ENCODE results near the gene MYBPC1.
A peak's percentile ranks its signal among the peaks of the same experiment; 100 is the strongest.

The MYBPC1 gene

GRCh38 chr12:101697930-101698799, 103.4 kb downstream of the MYBPC1 start:
- Histone ChIP-seq H3K27me3 (ENCODE audit: control insufficient read depth, insufficient read depth, low read length) (peaks cover 29% of the 10 kb centered on the region), H3K4me3 (ENCODE audit: low read length) (peak overlapping the region; percentile 91), H3K9me3 (ENCODE audit: control insufficient read depth, low read depth, low read length) (no peaks in the 10 kb centered on the region), H3K36me3 (ENCODE audit: control insufficient read depth, low read depth, low read length) (no peaks in the 10 kb centered on the region), H3K9ac (ENCODE audit: low read length) (peak overlapping the region; percentile 57), H3K27ac (ENCODE audit: low read length) (no peak overlapping the region), H3K4me1 (ENCODE audit: control insufficient read depth, low read depth, low read length) (no peaks in the 10 kb centered on the region)

GRCh38 chr12:101698800-101699347, 104.1 kb downstream of the MYBPC1 start:
- no peaks in the 10 kb centered on the region for H3K4me1 ChIP-seq (ENCODE audit: control insufficient read depth, low read depth, low read length)
- peak overlapping the region; percentile 57 for H3K9ac ChIP-seq (ENCODE audit: low read length)
- no peak overlapping the region for H3K27ac ChIP-seq (ENCODE audit: low read length)
- H3K36me3 ChIP-seq (ENCODE audit: control insufficient read depth, low read depth, low read length) = no peaks in the 10 kb centered on the region
- peak overlapping the region; percentile 91 for H3K4me3 ChIP-seq (ENCODE audit: low read length)
- peaks cover 29% of the 10 kb centered on the region for H3K27me3 ChIP-seq (ENCODE audit: control insufficient read depth, insufficient read depth, low read length)
- H3K9me3 ChIP-seq (ENCODE audit: control insufficient read depth, low read depth, low read length) = no peaks in the 10 kb centered on the region

- Histone ChIP-seq H3K27me3 (ENCODE audit: control insufficient read depth, insufficient read depth, low read length) (peaks cover 27% of the 10 kb centered on the region), H3K4me1 (ENCODE audit: control insufficient read depth, low read depth, low read length) (no peaks in the 10 kb centered on the region), H3K9ac (ENCODE audit: low read length) (no peak overlapping the region), H3K27ac (ENCODE audit: low read length) (no peak overlapping the region), H3K4me3 (ENCODE audit: low read length) (no peak overlapping the region), H3K9me3 (ENCODE audit: control insufficient read depth, low read depth, low read length) (no peaks in the 10 kb centered on the region), H3K36me3 (ENCODE audit: control insufficient read depth, low read depth, low read length) (no peaks in the 10 kb centered on the region)
Measured at GRCh38 chr12:101700299-101700820, 105.6 kb downstream of the MYBPC1 start.

GRCh38 chr12:101703487-101703886, 108.7 kb downstream of the MYBPC1 start:
- no peak overlapping the region for H3K4me3 ChIP-seq (ENCODE audit: low read length)
- no peaks in the 10 kb centered on the region for H3K4me1 ChIP-seq (ENCODE audit: control insufficient read depth, low read depth, low read length)
- no peak overlapping the region for H3K27ac ChIP-seq (ENCODE audit: low read length)

GRCh38 chr12:101706403-101706802, 111.6 kb downstream of the MYBPC1 start:
- Histone ChIP-seq H3K27ac (ENCODE audit: low read length) (no peak overlapping the region), H3K4me3 (ENCODE audit: low read length) (no peak overlapping the region), H3K9me3 (ENCODE audit: control insufficient read depth, low read depth, low read length) (no peaks in the 10 kb centered on the region), H3K27me3 (ENCODE audit: control insufficient read depth, insufficient read depth, low read length) (no peaks in the 10 kb centered on the region), H3K9ac (ENCODE audit: low read length) (no peak overlapping the region), H3K36me3 (ENCODE audit: control insufficient read depth, low read depth, low read length) (no peaks in the 10 kb centered on the region), H3K4me1 (ENCODE audit: control insufficient read depth, low read depth, low read length) (no peaks in the 10 kb centered on the region)

More at GRCh38 chr12:101703487-101703886, 108.7 kb downstream of the MYBPC1 start:
- Histone ChIP-seq H3K9ac (ENCODE audit: low read length) (no peak overlapping the region), H3K9me3 (ENCODE audit: control insufficient read depth, low read depth, low read length) (no peaks in the 10 kb centered on the region), H3K36me3 (ENCODE audit: control insufficient read depth, low read depth, low read length) (no peaks in the 10 kb centered on the region), H3K27me3 (ENCODE audit: control insufficient read depth, insufficient read depth, low read length) (peaks cover 4% of the 10 kb centered on the region)

- no peak overlapping the region for H3K27ac ChIP-seq (ENCODE audit: low read length)
- no peaks in the 10 kb centered on the region for H3K4me1 ChIP-seq (ENCODE audit: control insufficient read depth, low read depth, low read length)
- H3K36me3 ChIP-seq (ENCODE audit: control insufficient read depth, low read depth, low read length) = no peaks in the 10 kb centered on the region
- H3K27me3 ChIP-seq (ENCODE audit: control insufficient read depth, insufficient read depth, low read length) = no peaks in the 10 kb centered on the region
- H3K9me3 ChIP-seq (ENCODE audit: control insufficient read depth, low read depth, low read length) = no peaks in the 10 kb centered on the region
- H3K4me3 ChIP-seq (ENCODE audit: low read length) = no peak overlapping the region
- H3K9ac ChIP-seq (ENCODE audit: low read length) = no peak overlapping the region
Measured at GRCh38 chr12:101707131-101707782, 112.5 kb downstream of the MYBPC1 start.

- H3K9me3 ChIP-seq (ENCODE audit: control insufficient read depth, low read depth, low read length) = no peaks in the 10 kb centered on the region
- no peaks in the 10 kb centered on the region for H3K36me3 ChIP-seq (ENCODE audit: control insufficient read depth, low read depth, low read length)
- no peak overlapping the region for H3K4me3 ChIP-seq (ENCODE audit: low read length)
- no peak overlapping the region for H3K27ac ChIP-seq (ENCODE audit: low read length)
- H3K4me1 ChIP-seq (ENCODE audit: control insufficient read depth, low read depth, low read length) = no peaks in the 10 kb centered on the region
- H3K9ac ChIP-seq (ENCODE audit: low read length) = no peak overlapping the region
- no peaks in the 10 kb centered on the region for H3K27me3 ChIP-seq (ENCODE audit: control insufficient read depth, insufficient read depth, low read length)
Measured at GRCh38 chr12:101710288-101710687, 115.5 kb downstream of the MYBPC1 start.

GRCh38 chr12:101713059-101713682, 118.4 kb downstream of the MYBPC1 start:
- H3K9ac ChIP-seq (ENCODE audit: low read length) = no peak overlapping the region
- no peaks in the 10 kb centered on the region for H3K36me3 ChIP-seq (ENCODE audit: control insufficient read depth, low read depth, low read length)
- no peaks in the 10 kb centered on the region for H3K27me3 ChIP-seq (ENCODE audit: control insufficient read depth, insufficient read depth, low read length)
- H3K9me3 ChIP-seq (ENCODE audit: control insufficient read depth, low read depth, low read length) = no peaks in the 10 kb centered on the region
- no peaks in the 10 kb centered on the region for H3K4me1 ChIP-seq (ENCODE audit: control insufficient read depth, low read depth, low read length)
- H3K27ac ChIP-seq (ENCODE audit: low read length) = no peak overlapping the region
- H3K4me3 ChIP-seq (ENCODE audit: low read length) = no peak overlapping the region

- H3K36me3 ChIP-seq (ENCODE audit: control insufficient read depth, low read depth, low read length) = no peaks in the 10 kb centered on the region
- H3K9ac ChIP-seq (ENCODE audit: low read length) = no peak overlapping the region
- no peak overlapping the region for H3K27ac ChIP-seq (ENCODE audit: low read length)
- H3K4me1 ChIP-seq (ENCODE audit: control insufficient read depth, low read depth, low read length) = no peaks in the 10 kb centered on the region
- no peaks in the 10 kb centered on the region for H3K27me3 ChIP-seq (ENCODE audit: control insufficient read depth, insufficient read depth, low read length)
- H3K4me3 ChIP-seq (ENCODE audit: low read length) = no peak overlapping the region
- H3K9me3 ChIP-seq (ENCODE audit: control insufficient read depth, low read depth, low read length) = no peaks in the 10 kb centered on the region
Measured at GRCh38 chr12:101713930-101714329, 119.2 kb downstream of the MYBPC1 start.

GRCh38 chr12:101714877-101715444, 120.2 kb downstream of the MYBPC1 start:
- no peak overlapping the region for H3K4me3 ChIP-seq (ENCODE audit: low read length)

GRCh38 chr12:101719566-101719965, 124.8 kb downstream of the MYBPC1 start:
- no peaks in the 10 kb centered on the region for H3K36me3 ChIP-seq (ENCODE audit: control insufficient read depth, low read depth, low read length)
- H3K4me3 ChIP-seq (ENCODE audit: low read length) = no peak overlapping the region
- no peaks in the 10 kb centered on the region for H3K27me3 ChIP-seq (ENCODE audit: control insufficient read depth, insufficient read depth, low read length)
- H3K9ac ChIP-seq (ENCODE audit: low read length) = no peak overlapping the region
- H3K4me1 ChIP-seq (ENCODE audit: control insufficient read depth, low read depth, low read length) = no peaks in the 10 kb centered on the region
- no peaks in the 10 kb centered on the region for H3K9me3 ChIP-seq (ENCODE audit: control insufficient read depth, low read depth, low read length)
- H3K27ac ChIP-seq (ENCODE audit: low read length) = no peak overlapping the region

More at GRCh38 chr12:101714877-101715444, 120.2 kb downstream of the MYBPC1 start:
- no peaks in the 10 kb centered on the region for H3K4me1 ChIP-seq (ENCODE audit: control insufficient read depth, low read depth, low read length)
- no peaks in the 10 kb centered on the region for H3K27me3 ChIP-seq (ENCODE audit: control insufficient read depth, insufficient read depth, low read length)
- no peak overlapping the region for H3K27ac ChIP-seq (ENCODE audit: low read length)
- H3K9ac ChIP-seq (ENCODE audit: low read length) = no peak overlapping the region
- no peaks in the 10 kb centered on the region for H3K9me3 ChIP-seq (ENCODE audit: control insufficient read depth, low read depth, low read length)
- H3K36me3 ChIP-seq (ENCODE audit: control insufficient read depth, low read depth, low read length) = no peaks in the 10 kb centered on the region
